HEK293 (cell line): ENCODE data around the gene ADRA1B.

ENCODE experiments used
- CTCF ChIA-PET: fragments of 350-600 bp; formaldehyde crosslinking; extraction: SDS; loops from one replicate; lab custom pipeline; 2021; ENCODE audit warnings: antibody characterized with exemption; lab: Yijun Ruan, JAX
- POLR2A ChIA-PET: fragments of 300-600 bp; formaldehyde crosslinking; extraction: SDS; loops from one replicate; lab custom pipeline; 2020; ENCODE audit warnings: antibody characterized with exemption, inconsistent platforms; lab: Yijun Ruan, JAX
- H3K27ac ChIP-seq: fragments of 200-500 bp; sonication (Bioruptor generic); 2 replicates; pipeline ENCODE4 v1.5.1; 2014; ENCODE audit warnings: low read depth, low read length, control low read depth, inconsistent platforms; ENCODE audit errors: extremely low read depth
- H3K36me3 ChIP-seq, 2 experiments: fragments of 200-500 bp in 1 of 2; sonication (Bioruptor generic) in 1 of 2; 1 replicate in 1 of 2; 2 replicates in 1 of 2; pipeline ENCODE4 v1.5.1; 2014 to 2017; ENCODE audit warnings: inconsistent platforms in 2 of 2, low read length in 2 of 2; ENCODE audit not compliant: control insufficient read depth in 2 of 2, insufficient read depth in 1 of 2
- H3K4me1 ChIP-seq: fragments of 200-500 bp; sonication (Bioruptor generic); 2 replicates; pipeline ENCODE4 v1.5.1; 2014; ENCODE audit warnings: mild to moderate bottlenecking, low read length, inconsistent platforms; ENCODE audit not compliant: control insufficient read depth, insufficient read depth
- H3K4me3 ChIP-seq: 2 replicates; pipeline ENCODE4 v1.5.1; 2011; ENCODE audit warnings: low read depth, mild to moderate bottlenecking, control low read depth, low read length, moderate library complexity
- H3K9me3 ChIP-seq: fragments of 200-500 bp; sonication (Bioruptor generic); 2 replicates; pipeline ENCODE4 v1.5.1; 2014; ENCODE audit warnings: low read depth, low read length, inconsistent platforms; ENCODE audit not compliant: control insufficient read depth, insufficient read depth
- ATF2 ChIP-seq: fragments of 450-650 bp; formaldehyde crosslinking; IDR thresholded peaks from 2 replicates; pipeline ENCODE4 v1.5.1; 2016; ENCODE audit warnings: missing biosample characterization, missing genetic modification characterization, low read depth
- CTCF ChIP-seq: fragments of 450-650 bp; formaldehyde crosslinking; IDR thresholded peaks from 2 replicates; pipeline ENCODE4 v1.5.1; 2016; ENCODE audit warnings: missing biosample characterization, missing genetic modification characterization
- FEZF1 ChIP-seq: fragments of 450-650 bp; formaldehyde crosslinking; IDR thresholded peaks from 2 replicates; pipeline ENCODE4 v1.5.1; 2016; ENCODE audit warnings: missing biosample characterization, missing genetic modification characterization
- HOXC10 ChIP-seq: sonication (generic); formaldehyde crosslinking; IDR thresholded peaks from 2 replicates; pipeline ENCODE4 v1.8.1; 2023; ENCODE audit warnings: mild to moderate bottlenecking, missing genetic modification reagents
- OSR2 ChIP-seq: fragments of 450-650 bp; formaldehyde crosslinking; IDR thresholded peaks from 2 replicates; pipeline ENCODE4 v1.5.1; 2016; ENCODE audit warnings: missing biosample characterization, missing genetic modification characterization
- SETDB1 ChIP-seq: IDR thresholded peaks from one replicate; pipeline ENCODE4 v1.6.1; 2017; ENCODE audit warnings: mild to moderate bottlenecking, low read length, moderate library complexity, mixed read lengths; ENCODE audit not compliant: insufficient read length
- TRIM28 ChIP-seq: IDR thresholded peaks from 2 replicates; pipeline ENCODE4 v1.6.1; 2011; ENCODE audit warnings: low read length, control low read depth, borderline replicate concordance
- ZFP69B ChIP-seq: fragments of 450-650 bp; formaldehyde crosslinking; IDR thresholded peaks from 2 replicates; pipeline ENCODE4 v1.5.1; 2016; ENCODE audit warnings: missing biosample characterization, missing genetic modification characterization
- ZNF10 ChIP-seq: fragments of 450-650 bp; formaldehyde crosslinking; IDR thresholded peaks from 2 replicates; pipeline ENCODE4 v1.5.1; 2017; ENCODE audit warnings: missing biosample characterization, missing genetic modification characterization
- ZNF112 ChIP-seq: fragments of 450-650 bp; formaldehyde crosslinking; IDR thresholded peaks from 2 replicates; pipeline ENCODE4 v1.5.0; 2017; ENCODE audit warnings: missing biosample characterization, missing genetic modification characterization
- ZNF132 ChIP-seq: fragments of 450-650 bp; formaldehyde crosslinking; IDR thresholded peaks from 2 replicates; pipeline ENCODE4 v1.5.1; 2017; ENCODE audit warnings: missing biosample characterization, missing genetic modification characterization, borderline replicate concordance
- ZNF221 ChIP-seq: fragments of 450-650 bp; formaldehyde crosslinking; IDR thresholded peaks from 2 replicates; pipeline ENCODE4 v1.5.1; 2017; ENCODE audit warnings: missing biosample characterization, missing genetic modification characterization, borderline replicate concordance
- ZNF280D ChIP-seq: fragments of 450-650 bp; formaldehyde crosslinking; IDR thresholded peaks from 2 replicates; pipeline ENCODE4 v1.5.1; 2016; ENCODE audit warnings: missing biosample characterization, missing genetic modification characterization
- ZNF311 ChIP-seq: fragments of 450-650 bp; formaldehyde crosslinking; IDR thresholded peaks from 2 replicates; pipeline ENCODE4 v1.5.1; 2017; ENCODE audit warnings: missing biosample characterization, missing genetic modification characterization, borderline replicate concordance
- ZNF341 ChIP-seq: fragments of 450-650 bp; formaldehyde crosslinking; IDR thresholded peaks from 2 replicates; pipeline ENCODE4; 2016; ENCODE audit warnings: low read depth, missing biosample characterization, missing genetic modification characterization
- ZNF398 ChIP-seq: fragments of 450-650 bp; formaldehyde crosslinking; IDR thresholded peaks from 2 replicates; pipeline ENCODE4 v1.5.1; 2017; ENCODE audit warnings: missing biosample characterization, missing genetic modification characterization
- ZNF426 ChIP-seq: fragments of 450-650 bp; formaldehyde crosslinking; IDR thresholded peaks from 2 replicates; pipeline ENCODE4 v1.5.1; 2017; ENCODE audit warnings: missing biosample characterization, missing genetic modification characterization, mild to moderate bottlenecking, inconsistent platforms, moderate library complexity
- ZNF433 ChIP-seq: fragments of 450-650 bp; formaldehyde crosslinking; IDR thresholded peaks from 2 replicates; pipeline ENCODE4 v1.5.1; 2016; ENCODE audit warnings: missing biosample characterization, missing genetic modification characterization, low read depth
- ZNF501 ChIP-seq: fragments of 450-650 bp; formaldehyde crosslinking; IDR thresholded peaks from 2 replicates; pipeline ENCODE4 v1.5.1; 2016; ENCODE audit warnings: missing biosample characterization, missing genetic modification characterization
- ZNF561 ChIP-seq: fragments of 450-650 bp; IDR thresholded peaks from 2 replicates; pipeline ENCODE4 v1.5.1; 2018; ENCODE audit warnings: missing biosample characterization, missing genetic modification characterization, borderline replicate concordance
- ZNF629 ChIP-seq: fragments of 450-650 bp; formaldehyde crosslinking; IDR thresholded peaks from 2 replicates; pipeline ENCODE4 v1.5.1; 2017; ENCODE audit warnings: missing biosample characterization, missing genetic modification characterization
- ZNF645 ChIP-seq: fragments of 450-650 bp; formaldehyde crosslinking; IDR thresholded peaks from 2 replicates; pipeline ENCODE4; 2016; ENCODE audit warnings: missing biosample characterization, missing genetic modification characterization
- ZNF677 ChIP-seq: fragments of 450-650 bp; IDR thresholded peaks from 2 replicates; pipeline ENCODE4 v1.5.0; 2018; ENCODE audit warnings: missing biosample characterization, mild to moderate bottlenecking, missing genetic modification characterization, moderate library complexity
- ZNF692 ChIP-seq: fragments of 450-650 bp; formaldehyde crosslinking; IDR thresholded peaks from 2 replicates; pipeline ENCODE4 v1.5.1; 2016; ENCODE audit warnings: missing biosample characterization, missing genetic modification characterization
- ZNF785 ChIP-seq: fragments of 450-650 bp; formaldehyde crosslinking; IDR thresholded peaks from 2 replicates; pipeline ENCODE4 v1.5.1; 2016; ENCODE audit warnings: missing biosample characterization, missing genetic modification characterization
- ZSCAN23 ChIP-seq: fragments of 450-650 bp; formaldehyde crosslinking; IDR thresholded peaks from 2 replicates; pipeline ENCODE4 v1.5.1; 2016; ENCODE audit warnings: missing biosample characterization, missing genetic modification characterization

The ADRA1B gene

GRCh38 chr5:159873680-159874079 is 42.6 kb upstream of the ADRA1B start:
- ChIA-PET POLR2A (no interaction called here), CTCF (interaction anchor here (0.8 to 0.9 kb wide), 2 partner anchors 42 to 114 kb away, joined by 3 to 4 read pairs; no protein-coding TSS in a partner anchor)
- H3K4me1 ChIP-seq: no peaks in the 10 kb centered on the region; the same call in 1 of the 2 replicates
- TF ChIP-seq ZNF785 (tag by site-specific recombination) (no peak), SETDB1 (no peak), TRIM28 (no peak), OSR2 (tag by site-specific recombination) (no peak), ZNF280D (no peak), ZNF398 (tag by site-specific recombination) (no peak), ZNF221 (tag by site-specific recombination) (no peak), ZNF341 (tag by site-specific recombination) (no peak), ZNF112 (tag by site-specific recombination) (no peak), ZNF645 (no peak), ZNF426 (tag by site-specific recombination) (no peak), ZNF311 (tag by site-specific recombination) (no peak), ZSCAN23 (tag by site-specific recombination) (no peak), ZFP69B (tag by site-specific recombination) (no peak), ZNF677 (tag by site-specific recombination) (no peak), CTCF (tag by site-specific recombination) (no peak), FEZF1 (no peak)
- H3K27ac ChIP-seq: no peak overlapping the region
- H3K36me3 ChIP-seq: no peaks in the 10 kb centered on the region
- H3K9me3 ChIP-seq: no peaks in the 10 kb centered on the region
- H3K4me3 ChIP-seq: no peak overlapping the region

GRCh38 chr5:159874263-159874662 is 42.0 kb upstream of the ADRA1B start:
- Histone ChIP-seq H3K9me3 (no peaks in the 10 kb centered on the region), H3K27ac (no peak overlapping the region), H3K4me1 (peaks cover 5% of the 10 kb centered on the region), H3K4me3 (no peak overlapping the region), H3K36me3 (no peaks in the 10 kb centered on the region)
- ChIA-PET POLR2A (no interaction called here), CTCF (interaction anchor here (0.6 to 0.9 kb wide), 5 partner anchors 8 to 113 kb away, joined by 3 to 6 read pairs (median 3); no protein-coding TSS in a partner anchor)
- TF ChIP-seq ZNF692 (tag by site-specific recombination): 0 out of 2 replicates have a peak, but pooled peaks have one; percentile 15
- peak; percentile 58; the same call in 1 of the 2 replicates for TF ChIP-seq ZNF629 (tag by site-specific recombination)
- TF ChIP-seq ZNF501 (tag by site-specific recombination): no peak
- no peak for TF ChIP-seq HOXC10 (CRISPR knock-in tag)
- TF ChIP-seq ZNF433 (tag by site-specific recombination): no peak
- 0 out of 2 replicates have a peak, but pooled peaks have one; percentile 24 for TF ChIP-seq ATF2 (tag by site-specific recombination)
- TF ChIP-seq ZNF561 (tag by site-specific recombination): no peak
- TF ChIP-seq ZNF10 (tag by site-specific recombination): no peak
- TF ChIP-seq ZNF132 (tag by site-specific recombination): no peak
